Progenitor cell of endocrine pancreas (in vitro differentiated cells): ENCODE results near the gene SERPINB4. TPM values are rescaled to one million over a fixed set of nuclear protein-coding genes. Genes with fewer than 3 reads are reported as not detected.

Experiments
- DNase-seq: peaks from one replicate; pipeline ENCODE4 v3.0.0; 2021; ENCODE audit warnings: low spot score; ENCODE audit not compliant: unreplicated experiment
- H3K27ac Mint-ChIP-seq: 2 replicates; pipeline ENCODE4 v1.8.0; 2021; ENCODE audit warnings: mild to moderate bottlenecking, moderate library complexity, mixed read lengths
- H3K27me3 Mint-ChIP-seq: 2 replicates; pipeline ENCODE4 v1.8.0; 2021; ENCODE audit warnings: mixed read lengths
- H3K36me3 Mint-ChIP-seq: 2 replicates; pipeline ENCODE4 v1.8.0; 2022; ENCODE audit warnings: mixed read lengths; ENCODE audit not compliant: insufficient read depth
- H3K4me1 Mint-ChIP-seq: 2 replicates; pipeline ENCODE4 v1.8.0; 2021; ENCODE audit warnings: low read depth, mixed read lengths
- H3K4me3 Mint-ChIP-seq: 2 replicates; pipeline ENCODE4 v1.8.0; 2021; ENCODE audit warnings: low read depth, mild to moderate bottlenecking, moderate library complexity, mixed read lengths
- H3K9me3 Mint-ChIP-seq: 2 replicates; pipeline ENCODE4 v1.8.0; 2021; ENCODE audit warnings: low read depth, mixed read lengths
- total RNA-seq: library from RNA; stranded (reverse); gene quantifications from 2 replicates; pipeline ENCODE4 v1.2.1, GENCODE V29; 2021
- TF ChIP-seq, protein P1 (sequence below): fragments of 200-600 bp; sonication (generic); IDR thresholded peaks from one replicate; pipeline ENCODE4 v1.5.0; 2021; ENCODE audit warnings: antibody characterized with exemption, mild to moderate bottlenecking; ENCODE audit not compliant: unreplicated experiment

Gene SERPINB4
- total RNA-seq, 1 donor from 2014 or later: not detected

DNA sequence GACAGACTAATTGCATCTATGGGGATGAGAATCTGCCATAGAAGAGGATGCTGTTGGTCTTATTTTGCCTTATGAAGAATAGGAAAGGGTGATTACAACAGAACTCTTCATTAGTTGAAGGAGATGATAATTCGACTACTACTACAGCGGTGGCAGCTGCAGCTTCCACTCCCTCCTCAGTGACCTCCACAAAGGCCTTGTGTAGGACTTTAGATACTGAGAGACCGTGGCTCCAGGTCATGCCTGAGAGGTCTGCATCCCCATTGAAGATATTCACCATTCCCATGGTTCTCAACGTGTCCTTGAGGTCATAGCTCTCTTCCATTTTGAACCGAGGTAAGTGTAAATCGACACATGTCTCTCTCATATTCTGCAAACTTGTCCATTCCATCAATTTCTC is 6.4 kb downstream of the SERPINB4 start:
- Mint-ChIP-seq H3K9me3 (no peaks in the 10 kb centered on the region), H3K36me3 (no peaks in the 10 kb centered on the region), H3K4me3 (no peak overlapping the region), H3K4me1 (no peaks in the 10 kb centered on the region), H3K27ac (no peak overlapping the region), H3K27me3 (no peaks in the 10 kb centered on the region)
- DNase-seq: no peak
- TF ChIP-seq, protein P1, sequence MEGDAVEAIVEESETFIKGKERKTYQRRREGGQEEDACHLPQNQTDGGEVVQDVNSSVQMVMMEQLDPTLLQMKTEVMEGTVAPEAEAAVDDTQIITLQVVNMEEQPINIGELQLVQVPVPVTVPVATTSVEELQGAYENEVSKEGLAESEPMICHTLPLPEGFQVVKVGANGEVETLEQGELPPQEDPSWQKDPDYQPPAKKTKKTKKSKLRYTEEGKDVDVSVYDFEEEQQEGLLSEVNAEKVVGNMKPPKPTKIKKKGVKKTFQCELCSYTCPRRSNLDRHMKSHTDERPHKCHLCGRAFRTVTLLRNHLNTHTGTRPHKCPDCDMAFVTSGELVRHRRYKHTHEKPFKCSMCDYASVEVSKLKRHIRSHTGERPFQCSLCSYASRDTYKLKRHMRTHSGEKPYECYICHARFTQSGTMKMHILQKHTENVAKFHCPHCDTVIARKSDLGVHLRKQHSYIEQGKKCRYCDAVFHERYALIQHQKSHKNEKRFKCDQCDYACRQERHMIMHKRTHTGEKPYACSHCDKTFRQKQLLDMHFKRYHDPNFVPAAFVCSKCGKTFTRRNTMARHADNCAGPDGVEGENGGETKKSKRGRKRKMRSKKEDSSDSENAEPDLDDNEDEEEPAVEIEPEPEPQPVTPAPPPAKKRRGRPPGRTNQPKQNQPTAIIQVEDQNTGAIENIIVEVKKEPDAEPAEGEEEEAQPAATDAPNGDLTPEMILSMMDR: no peak

DNA sequence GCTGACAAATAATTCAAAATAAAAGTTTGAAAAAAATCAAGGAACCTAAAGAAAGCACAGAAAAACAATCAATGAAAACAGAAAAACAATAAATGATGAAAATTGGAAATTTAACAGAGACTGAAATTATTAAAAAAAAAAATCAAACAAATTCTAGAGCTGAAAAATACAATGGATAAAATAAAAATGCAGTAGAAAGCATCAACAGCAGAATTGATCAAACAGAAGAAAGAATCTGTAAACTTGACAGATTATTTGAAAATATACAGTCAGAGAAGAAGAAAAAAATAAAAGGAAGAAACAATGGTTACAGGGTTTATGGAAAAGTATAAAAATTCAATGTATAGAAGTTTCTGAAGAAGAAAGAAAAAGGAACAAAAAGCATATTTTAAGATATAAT is 16.2 kb downstream of the SERPINB4 start:
- Mint-ChIP-seq H3K9me3 (peaks cover 34% of the 10 kb centered on the region), H3K36me3 (peaks cover 1% of the 10 kb centered on the region), H3K4me1 (no peaks in the 10 kb centered on the region), H3K27me3 (no peaks in the 10 kb centered on the region), H3K27ac (no peak overlapping the region), H3K4me3 (no peak overlapping the region)
- no peak for DNase-seq
- TF ChIP-seq, protein P1: no peak

DNA sequence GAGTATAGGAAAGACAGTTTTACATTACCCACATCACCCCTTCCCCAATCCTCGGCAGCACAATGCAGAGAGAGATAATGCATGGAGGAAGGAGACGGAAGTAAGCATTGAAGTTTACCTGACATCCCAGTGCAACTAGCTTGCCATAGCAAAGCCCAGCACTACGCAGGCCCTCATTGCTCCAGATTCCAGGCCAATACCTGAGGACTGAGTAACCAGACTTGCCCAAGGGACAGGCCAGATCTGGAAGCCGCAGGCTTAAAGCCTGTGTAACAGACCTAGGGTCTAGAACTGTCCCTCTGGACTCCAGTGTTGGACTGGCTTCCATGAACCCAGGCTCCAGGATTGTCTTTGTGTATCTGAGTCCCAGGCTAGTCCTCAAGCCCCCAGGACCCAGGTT is 17.6 kb downstream of the SERPINB4 start:
- Mint-ChIP-seq H3K4me3 (no peak overlapping the region), H3K36me3 (peaks cover 1% of the 10 kb centered on the region), H3K27me3 (no peaks in the 10 kb centered on the region), H3K27ac (no peak overlapping the region), H3K9me3 (peaks cover 34% of the 10 kb centered on the region), H3K4me1 (no peaks in the 10 kb centered on the region)
- DNase-seq: no peak
- TF ChIP-seq, protein P1: no peak

GRCh38 chr18:63624863-63625262 is 19.2 kb downstream of the SERPINB4 start:
- no peak for DNase-seq
- Mint-ChIP-seq H3K27ac (no peak overlapping the region), H3K9me3 (peaks cover 39% of the 10 kb centered on the region), H3K4me1 (no peaks in the 10 kb centered on the region), H3K27me3 (no peaks in the 10 kb centered on the region), H3K4me3 (no peak overlapping the region), H3K36me3 (peaks cover 1% of the 10 kb centered on the region)
- TF ChIP-seq, protein P1: no peak

DNA sequence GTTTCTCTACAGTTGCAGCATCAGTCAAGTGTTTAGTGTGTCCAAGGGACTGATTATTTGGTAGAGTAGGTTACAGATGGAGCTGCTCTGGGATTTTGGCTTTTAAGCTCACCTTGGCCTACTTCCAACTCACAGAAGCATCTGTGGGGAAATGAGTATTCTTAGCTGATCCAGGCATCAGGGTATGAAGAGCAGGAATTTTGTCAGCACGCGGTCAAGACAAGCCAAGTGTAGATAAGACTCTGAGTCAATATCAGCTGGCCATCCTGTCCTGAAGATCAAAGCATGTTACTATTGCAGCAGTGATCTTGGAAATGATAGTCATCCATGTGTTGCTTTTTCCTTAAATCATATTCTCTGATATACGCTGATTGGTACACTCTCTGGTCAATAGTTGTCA is 24.4 kb downstream of the SERPINB4 start:
- TF ChIP-seq, protein P1: no peak
- Mint-ChIP-seq H3K27me3 (no peaks in the 10 kb centered on the region), H3K4me3 (no peak overlapping the region), H3K9me3 (peaks cover 14% of the 10 kb centered on the region), H3K36me3 (no peaks in the 10 kb centered on the region), H3K27ac (no peak overlapping the region), H3K4me1 (peaks cover 2% of the 10 kb centered on the region)
- DNase-seq: no peak
